ENCODE results near the gene MRPS6. TPM values are rescaled to one million over a fixed set of nuclear protein-coding genes. Genes with fewer than 3 reads are reported as not detected.

MRPS6 gene
- total RNA-seq, 1 experiment from 2014 or later, result 6.2 TPM

DNA sequence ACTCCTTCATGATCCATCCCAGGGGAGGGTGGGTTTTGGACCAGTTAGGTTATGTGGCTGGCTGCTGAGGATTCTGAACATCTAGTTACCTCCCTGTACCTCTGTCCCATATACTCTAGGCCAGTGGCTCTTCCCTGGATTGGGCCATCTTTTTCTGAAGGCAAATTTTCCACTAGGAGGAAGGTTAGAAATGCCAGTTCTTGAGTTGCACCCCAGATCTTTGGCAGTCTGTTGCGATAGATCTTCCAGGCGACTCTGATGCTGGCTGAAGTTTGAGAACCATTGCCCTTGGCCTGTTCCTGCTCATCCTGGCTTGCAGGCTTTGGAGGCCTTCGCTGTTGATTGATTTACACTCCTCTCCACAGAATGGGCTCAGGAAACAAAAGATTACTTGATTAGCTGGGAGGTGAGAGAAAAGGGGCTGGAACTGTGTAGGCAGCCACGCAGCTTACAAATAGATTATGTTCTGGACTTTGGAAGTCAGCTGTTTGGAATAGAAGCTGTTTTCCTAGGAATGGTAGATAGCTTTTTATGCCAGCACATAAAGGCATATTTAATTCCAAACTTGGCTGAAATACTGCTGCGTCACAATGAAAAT is 110.1 kb downstream of the MRPS6 start:
- in situ Hi-C loops (cut with HindIII; ENCODE audit: low pct_unique_long_range_greater_than_20kb, low sequenced_read_pairs), result no loop called here
- DNase-seq (ENCODE audit: low read depth, low spot score), result no peak

DNA sequence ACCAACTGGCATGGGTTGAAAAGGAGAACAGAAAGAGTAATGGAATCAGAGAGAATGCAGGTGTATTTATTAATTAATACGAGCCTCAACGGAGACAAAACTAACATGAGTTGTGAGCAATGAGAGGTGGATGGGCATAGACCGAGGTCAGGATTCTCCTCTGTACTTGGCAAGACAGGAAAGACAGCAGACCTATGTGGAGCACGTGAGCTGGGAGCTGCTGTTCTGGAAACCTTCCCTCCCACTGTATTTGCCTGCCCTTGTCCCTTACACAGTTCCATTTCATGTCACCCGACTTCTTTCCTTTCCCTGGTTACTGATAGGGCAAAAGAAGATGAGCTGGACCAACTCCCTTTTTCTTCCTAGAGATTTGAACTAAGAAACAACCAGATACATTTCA is 110.9 kb downstream of the MRPS6 start:
- DNase-seq (ENCODE audit: low read depth, low spot score), result no peak
- in situ Hi-C loops (cut with HindIII; ENCODE audit: low pct_unique_long_range_greater_than_20kb, low sequenced_read_pairs), result no loop called here

DNA sequence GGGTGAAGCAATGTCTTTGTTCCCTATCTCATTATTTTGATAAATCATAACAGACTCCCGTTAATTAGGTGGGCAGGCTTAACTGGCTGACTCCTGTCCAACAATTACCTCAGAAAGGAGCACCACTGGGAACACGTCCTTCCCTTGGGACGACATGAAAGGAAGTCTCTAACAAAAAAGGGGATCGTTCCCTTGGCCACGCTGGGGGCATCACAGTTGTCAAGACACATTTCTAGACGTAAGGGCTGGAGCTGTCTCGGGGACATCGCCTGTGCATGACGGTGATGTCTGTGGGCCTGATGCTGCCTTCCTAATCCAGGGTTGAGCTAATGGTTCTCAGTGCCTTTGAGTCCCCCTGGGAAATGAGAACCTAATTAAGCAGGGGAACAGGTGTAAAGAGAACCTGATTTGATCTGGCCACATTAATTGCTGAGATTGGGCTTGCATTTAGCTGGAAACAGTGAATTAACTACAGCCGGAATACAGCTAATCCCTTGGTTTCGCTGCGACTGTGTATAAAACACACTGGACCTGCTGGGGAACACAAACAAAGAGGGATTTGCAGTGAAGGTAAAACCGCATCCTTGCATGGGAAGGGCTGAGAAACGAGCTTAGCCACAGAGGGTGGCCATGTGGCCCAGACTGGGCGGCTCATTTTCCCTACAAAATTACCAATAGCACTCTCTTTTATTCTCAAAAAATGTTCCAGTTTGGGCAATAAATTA is 111.8 kb downstream of the MRPS6 start:
- in situ Hi-C loops (cut with HindIII; ENCODE audit: low pct_unique_long_range_greater_than_20kb, low sequenced_read_pairs), result no loop called here

DNA sequence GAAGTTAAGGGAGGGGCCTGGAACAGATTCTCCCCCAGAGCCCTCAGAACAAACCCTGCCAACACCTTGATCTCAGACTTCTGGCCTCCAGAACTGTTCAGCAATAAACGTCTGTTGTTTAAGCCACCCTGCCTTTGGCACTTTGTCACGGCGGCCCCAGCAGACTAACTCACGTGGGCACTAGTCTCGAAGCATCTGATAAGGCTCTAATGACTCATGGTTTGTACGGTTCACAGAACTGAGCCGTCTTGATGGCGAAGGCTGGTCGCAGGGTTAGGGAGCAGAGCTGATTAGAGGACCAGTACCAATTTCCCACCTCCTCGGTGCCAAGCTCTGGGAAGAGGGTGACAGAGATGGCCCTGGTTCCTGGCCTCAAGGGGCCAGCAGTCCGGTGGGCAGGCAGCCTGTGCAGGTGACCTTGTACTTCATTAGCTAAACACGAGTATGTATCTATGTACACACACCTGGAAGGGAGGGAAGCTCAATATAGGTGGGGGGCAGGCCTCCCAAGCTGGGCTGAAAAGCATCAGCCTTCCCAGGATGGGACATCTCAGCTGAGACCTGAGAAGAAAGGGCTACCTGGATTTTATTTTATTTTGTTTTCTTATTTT is 112.8 kb downstream of the MRPS6 start:
- in situ Hi-C loops (cut with HindIII; ENCODE audit: low pct_unique_long_range_greater_than_20kb, low sequenced_read_pairs), result no loop called here
- DNase-seq (ENCODE audit: low read depth, low spot score), result no peak

More for the DNA sequence above, 111.8 kb downstream of the MRPS6 start:
- DNase-seq (ENCODE audit: low read depth, low spot score), result no peak

DNA sequence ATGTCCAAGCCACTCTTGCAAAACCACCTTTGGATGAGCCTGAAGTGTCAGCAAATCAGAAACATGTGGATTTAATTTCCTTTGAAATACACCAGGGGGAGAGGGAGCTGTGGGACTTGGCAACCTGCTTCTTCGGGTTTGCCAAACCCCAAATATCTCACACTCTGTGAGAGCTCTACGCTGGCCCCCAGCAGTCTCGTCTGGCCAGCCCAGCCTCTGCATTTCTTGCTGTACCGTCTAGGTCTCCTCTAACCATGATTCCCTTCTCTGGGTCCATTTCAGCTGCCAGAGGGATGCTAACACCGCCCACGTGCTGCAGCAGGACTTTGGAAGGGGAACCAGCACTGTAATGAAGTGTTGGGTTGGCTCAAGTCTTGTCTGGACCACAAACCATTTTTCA is 114.6 kb downstream of the MRPS6 start:
- in situ Hi-C loops (cut with HindIII; ENCODE audit: low pct_unique_long_range_greater_than_20kb, low sequenced_read_pairs), result no loop called here

DNA sequence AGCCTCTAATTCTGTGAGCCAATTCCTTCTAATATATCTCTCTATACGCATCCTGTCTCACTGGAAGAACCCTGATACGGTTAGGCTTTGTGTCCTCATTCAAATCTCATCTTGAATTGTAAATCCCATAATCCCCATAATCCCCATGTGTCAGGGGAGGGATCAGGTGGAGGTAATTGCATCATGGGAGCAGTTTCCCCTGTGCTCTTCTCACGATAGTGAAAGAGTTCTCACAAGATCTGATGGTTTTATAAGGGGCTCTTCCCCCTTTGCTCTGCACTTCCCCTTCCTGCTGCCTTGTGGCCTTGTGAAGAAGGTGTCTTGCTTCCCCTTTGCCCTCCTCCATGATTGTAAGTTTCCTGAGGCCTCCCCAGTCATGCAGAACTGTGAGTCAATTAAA is 116.1 kb downstream of the MRPS6 start:
- no peak for DNase-seq (ENCODE audit: low read depth, low spot score)
- in situ Hi-C loops (cut with HindIII; ENCODE audit: low pct_unique_long_range_greater_than_20kb, low sequenced_read_pairs), result no loop called here

More for the DNA sequence above, 114.6 kb downstream of the MRPS6 start:
- DNase-seq (ENCODE audit: low read depth, low spot score), result no peak

DNA sequence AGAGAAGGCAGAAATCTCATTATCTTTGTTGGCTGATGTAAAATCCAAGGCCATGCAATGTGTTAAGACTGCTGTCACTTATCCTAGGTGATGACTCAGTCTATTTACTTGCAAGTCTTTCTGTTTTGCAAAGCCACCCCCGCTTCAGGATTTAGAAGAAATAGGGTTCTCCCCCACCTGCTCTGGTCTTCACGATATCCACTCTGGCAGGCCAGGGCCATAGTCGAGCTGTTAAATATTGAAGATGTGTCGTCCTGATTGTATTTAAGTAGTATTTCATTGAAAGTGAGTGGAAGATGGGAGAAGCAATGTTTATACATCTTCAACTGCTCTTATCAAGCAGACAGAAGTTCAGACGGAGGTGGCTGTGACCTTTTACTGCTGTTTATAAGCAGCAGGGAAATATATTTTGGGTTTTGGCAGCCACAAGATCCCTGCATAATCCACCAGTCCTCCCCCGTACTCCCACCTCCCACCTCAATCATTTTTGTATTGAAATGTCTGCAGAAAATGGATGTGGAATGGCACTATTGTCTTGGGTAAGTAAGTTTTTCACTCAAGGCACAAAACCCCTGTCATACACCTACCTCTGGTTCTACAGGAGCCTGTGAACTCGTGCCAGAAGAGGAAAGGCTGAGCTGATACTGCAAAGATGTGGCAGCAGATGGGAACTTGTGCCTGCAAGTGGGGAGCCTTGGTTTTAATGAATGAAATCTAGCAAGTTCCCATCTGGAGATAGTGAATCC is 117.4 kb downstream of the MRPS6 start:
- in situ Hi-C loops (cut with HindIII; ENCODE audit: low pct_unique_long_range_greater_than_20kb, low sequenced_read_pairs), result no loop called here

DNA sequence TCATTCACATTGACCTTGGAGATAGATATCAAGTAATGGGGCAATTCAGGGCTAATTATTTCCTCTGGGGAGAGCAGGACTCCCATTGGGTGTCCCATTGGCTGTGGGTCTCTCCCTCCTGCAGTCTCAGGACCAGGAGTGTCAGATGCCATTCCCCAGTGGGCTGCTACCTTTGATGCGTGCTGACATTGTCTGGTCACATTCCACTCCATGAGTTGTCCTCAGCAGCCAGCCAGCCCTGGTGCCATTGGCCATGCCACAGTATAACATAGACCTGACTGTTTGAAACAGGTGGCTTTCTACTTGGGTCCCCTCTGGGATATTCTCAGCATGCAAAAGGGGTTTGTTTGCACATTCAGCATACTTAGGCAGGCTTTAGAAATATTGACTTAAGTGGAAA is 118.5 kb downstream of the MRPS6 start:
- in situ Hi-C loops (cut with HindIII; ENCODE audit: low pct_unique_long_range_greater_than_20kb, low sequenced_read_pairs), result no loop called here

More for the DNA sequence above, 117.4 kb downstream of the MRPS6 start:
- no peak for DNase-seq (ENCODE audit: low read depth, low spot score)

More for the DNA sequence above, 118.5 kb downstream of the MRPS6 start:
- no peak for DNase-seq (ENCODE audit: low read depth, low spot score)

Other genes starting within 250 kb of the MRPS6 start
- gene ATP5PO, start 157.8 kb upstream of the MRPS6 start, total RNA-seq (2014; rRNA removed; shearing (Covaris generic)), result 248 and 278 TPM in 2 replicates
- 8.6 and 9.1 TPM in 2 replicates for gene SLC5A3, start within 50 bp of the MRPS6 start, total RNA-seq (2014; rRNA removed; shearing (Covaris generic))

Measured in SK-MEL-5 (cell line).